Activated CD8-positive, alpha-beta memory T cell treated with anti-CD3 and anti-CD28 coated beads, Interleukin-2, amount 50 U/mL, for 24 hours (primary cell): ENCODE measurements around the gene CXADR.

Experiments used
- DNase-seq: peaks from one replicate; pipeline ENCODE4 v3.0.0-alpha.2; 2020; ENCODE audit errors: extremely low read depth

The CXADR gene

GRCh38 chr21:17542371-17543011, 29.6 kb downstream of the CXADR start:
- DNase-seq: no peak

GRCh38 chr21:17545007-17545406, 32.2 kb downstream of the CXADR start:
- no peak for DNase-seq

- DNase-seq: no peak
These were observed 35.4 kb downstream of the CXADR start for GRCh38 chr21:17548262-17548661.

GRCh38 chr21:17550671-17551308, 37.9 kb downstream of the CXADR start:
- DNase-seq: no peak

GRCh38 chr21:17552410-17552809, 39.6 kb downstream of the CXADR start:
- DNase-seq: no peak

GRCh38 chr21:17554120-17554519, 41.3 kb downstream of the CXADR start:
- no peak for DNase-seq

- DNase-seq: no peak
These were observed 42.0 kb downstream of the CXADR start for GRCh38 chr21:17554679-17555465.

- no peak for DNase-seq
These were observed 47.7 kb downstream of the CXADR start for GRCh38 chr21:17560377-17561025.

- no peak for DNase-seq
These were observed 57.9 kb downstream of the CXADR start for GRCh38 chr21:17570786-17571185.

- no peak for DNase-seq
These were observed 59.6 kb downstream of the CXADR start for GRCh38 chr21:17572431-17572830.

- DNase-seq: no peak
These were observed 62.2 kb downstream of the CXADR start for GRCh38 chr21:17575076-17575475.

GRCh38 chr21:17576080-17576835, 63.4 kb downstream of the CXADR start:
- no peak for DNase-seq

GRCh38 chr21:17577701-17578100, 64.9 kb downstream of the CXADR start:
- no peak for DNase-seq

- DNase-seq: no peak
These were observed 65.3 kb downstream of the CXADR start for GRCh38 chr21:17578162-17578561.

- DNase-seq: no peak
These were observed 66.0 kb downstream of the CXADR start for GRCh38 chr21:17578876-17579275.

GRCh38 chr21:17580319-17580718, 67.5 kb downstream of the CXADR start:
- DNase-seq: no peak

GRCh38 chr21:17583898-17584297, 71.1 kb downstream of the CXADR start:
- DNase-seq: no peak

- no peak for DNase-seq
These were observed 73.1 kb downstream of the CXADR start for GRCh38 chr21:17585875-17586450.

- no peak for DNase-seq
These were observed 77.6 kb downstream of the CXADR start for GRCh38 chr21:17590430-17590829.

- DNase-seq: no peak
These were observed 84.8 kb downstream of the CXADR start for GRCh38 chr21:17597680-17598079.

- no peak for DNase-seq
These were observed 85.6 kb downstream of the CXADR start for GRCh38 chr21:17598437-17598836.
